IPS DF 6.9 (cell line): Measurements from ENCODE around the gene AFF3.

Experiments used
- DNase-seq: peaks from one replicate; pipeline ENCODE4 v3.0.0-alpha.2; 2013; ENCODE audit warnings: low read depth, low spot score
- H3K27ac ChIP-seq: one replicate; pipeline ENCODE4 v1.5.1; 2013; ENCODE audit warnings: low read length, control low read depth
- H3K27me3 ChIP-seq: 2 replicates; pipeline ENCODE4 v1.6.1; 2013; ENCODE audit warnings: mild to moderate bottlenecking, low read length; ENCODE audit not compliant: control insufficient read depth, insufficient read depth
- H3K36me3 ChIP-seq: 2 replicates; pipeline ENCODE4 v1.6.1; 2013; ENCODE audit warnings: low read length; ENCODE audit not compliant: control insufficient read depth, insufficient read depth
- H3K4me1 ChIP-seq: 2 replicates; pipeline ENCODE4 v1.6.1; 2013; ENCODE audit warnings: low read length; ENCODE audit not compliant: control insufficient read depth, insufficient read depth
- H3K4me3 ChIP-seq: 2 replicates; pipeline ENCODE4 v1.5.1; 2013; ENCODE audit warnings: mild to moderate bottlenecking, low read length
- H3K9me3 ChIP-seq: 2 replicates; pipeline ENCODE4 v1.6.1; 2013; ENCODE audit warnings: low read length, inconsistent platforms; ENCODE audit not compliant: control insufficient read depth, insufficient read depth
- WGBS: extraction: QIAGEN DNeasy Blood & Tissue Kit; methylation state at CpG from one replicate; pipeline ENCODE4 v1.1.7; 2013; ENCODE audit warnings: mixed read lengths, missing lambda C conversion rate; ENCODE audit not compliant: insufficient read length, insufficient coverage; 5-methylcytosine and 5-hydroxymethylcytosine counted together

AFF3 gene

DNA sequence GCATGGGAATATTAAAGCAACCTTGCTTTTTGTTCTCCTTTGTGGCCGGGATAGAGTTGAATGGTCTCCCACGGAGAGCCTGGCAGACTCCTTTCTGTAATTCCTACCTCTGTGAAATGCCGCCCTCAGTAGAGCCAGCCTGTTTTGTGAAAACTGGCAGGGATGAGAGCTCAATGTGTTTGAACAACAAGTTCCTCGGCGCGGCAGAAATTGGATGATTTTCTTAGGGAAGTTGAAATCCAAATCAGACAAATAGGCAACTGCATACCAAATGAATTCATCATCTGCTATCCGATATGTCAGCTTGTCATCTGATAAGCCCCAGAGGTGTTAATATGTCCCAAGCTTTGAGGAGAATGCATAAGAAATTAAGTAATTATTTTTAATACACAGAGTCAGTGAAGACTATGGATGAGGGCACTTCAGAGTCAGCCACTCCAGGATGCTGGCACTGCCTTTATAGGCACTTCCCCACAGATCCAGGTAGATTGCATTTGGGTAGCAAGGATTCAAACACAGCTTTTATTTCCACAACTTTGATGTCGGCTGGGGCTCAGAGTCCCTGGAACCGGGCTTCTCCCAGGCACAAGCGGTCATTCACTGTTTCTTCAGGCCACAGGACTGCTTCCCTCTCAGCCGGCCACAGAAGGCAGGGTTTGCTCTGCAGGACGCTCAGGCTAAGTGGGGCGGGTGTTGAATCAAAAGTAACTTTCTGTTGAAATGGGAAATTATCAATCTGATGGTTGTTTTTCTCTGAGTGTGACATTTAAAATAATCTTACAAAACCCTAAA, 569.8 kb downstream of the AFF3 start:
- no peak for DNase-seq
- Histone ChIP-seq H3K4me3 (no peak overlapping the region), H3K4me1 (no peaks in the 10 kb centered on the region), H3K9me3 (no peaks in the 10 kb centered on the region), H3K27me3 (no peaks in the 10 kb centered on the region), H3K36me3 (no peaks in the 10 kb centered on the region), H3K27ac (no peak overlapping the region)
- WGBS = no CpG with 5 or more reads among the region's 13 CpGs

DNA sequence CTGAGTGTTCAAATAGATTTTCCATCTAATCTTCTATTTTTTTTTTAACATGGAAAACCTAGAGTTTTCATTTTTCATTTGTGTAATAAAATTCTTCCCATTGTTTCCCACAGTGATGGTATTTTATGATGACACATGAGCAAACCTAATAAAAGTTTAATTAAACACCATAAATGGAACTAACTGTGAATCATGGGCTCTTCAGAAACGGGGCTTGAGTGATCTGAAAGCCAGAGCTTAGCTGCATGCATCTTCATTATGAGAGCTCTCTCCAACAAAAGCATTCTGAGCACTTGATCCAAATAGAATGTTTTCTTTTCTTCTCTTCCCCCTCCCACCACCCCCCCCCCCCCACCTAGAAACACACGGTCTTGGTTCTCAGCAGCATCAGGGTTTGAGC, 570.4 kb downstream of the AFF3 start:
- H3K4me3 ChIP-seq = no peak overlapping the region
- DNase-seq = no peak
- no peak overlapping the region for H3K27ac ChIP-seq
- no peaks in the 10 kb centered on the region for H3K36me3 ChIP-seq
- WGBS = no CpG with 5 or more reads among the region's 2 CpGs
- H3K4me1 ChIP-seq = no peaks in the 10 kb centered on the region
- H3K9me3 ChIP-seq = no peaks in the 10 kb centered on the region
- H3K27me3 ChIP-seq = no peaks in the 10 kb centered on the region

DNA sequence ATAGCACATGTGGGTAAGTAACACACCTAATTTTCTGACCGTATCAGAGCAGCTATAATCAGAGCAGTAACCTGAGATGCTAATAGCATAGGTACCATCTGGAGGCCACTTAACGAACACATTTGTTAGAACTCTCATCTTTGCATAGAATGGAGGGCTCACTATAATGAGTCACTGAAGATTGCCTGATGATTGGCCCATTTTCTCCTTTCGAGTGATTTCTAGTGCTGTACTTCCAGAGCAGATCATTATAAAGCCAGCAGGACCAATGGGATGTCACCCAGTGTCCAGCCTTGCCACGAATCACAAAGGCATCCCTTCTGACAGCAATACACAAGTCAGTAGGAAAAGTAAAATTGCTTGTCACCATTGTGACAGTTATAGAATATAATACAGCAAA, 570.9 kb downstream of the AFF3 start:
- Histone ChIP-seq H3K36me3 (no peaks in the 10 kb centered on the region), H3K4me1 (no peaks in the 10 kb centered on the region), H3K4me3 (no peak overlapping the region), H3K27me3 (no peaks in the 10 kb centered on the region), H3K9me3 (no peaks in the 10 kb centered on the region), H3K27ac (no peak overlapping the region)
- no peak for DNase-seq
- no CpG with 5 or more reads among the region's 4 CpGs for WGBS

DNA sequence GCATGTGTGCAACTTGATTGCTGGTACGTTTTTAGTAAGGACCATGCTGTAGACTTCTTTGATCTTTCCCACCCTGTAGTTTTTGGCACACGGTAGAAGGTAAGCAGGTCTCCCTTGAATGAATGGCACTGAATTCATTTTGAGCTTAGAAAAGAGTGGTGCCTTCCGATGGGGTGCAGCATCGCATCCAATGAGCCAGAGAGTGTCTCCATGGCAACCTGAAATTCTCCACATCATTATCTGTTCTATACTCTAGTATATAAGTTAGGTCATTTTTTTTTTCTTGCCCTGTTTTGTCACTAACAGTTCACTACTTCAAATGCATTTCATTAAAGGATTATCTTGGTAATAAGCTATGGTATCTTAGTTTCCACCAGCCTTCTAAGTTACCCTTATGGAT, 571.4 kb downstream of the AFF3 start:
- Histone ChIP-seq H3K27me3 (no peaks in the 10 kb centered on the region), H3K9me3 (no peaks in the 10 kb centered on the region), H3K4me1 (no peaks in the 10 kb centered on the region), H3K4me3 (no peak overlapping the region), H3K27ac (no peak overlapping the region), H3K36me3 (no peaks in the 10 kb centered on the region)
- WGBS = no CpG with 5 or more reads among the region's 4 CpGs
- DNase-seq = no peak

DNA sequence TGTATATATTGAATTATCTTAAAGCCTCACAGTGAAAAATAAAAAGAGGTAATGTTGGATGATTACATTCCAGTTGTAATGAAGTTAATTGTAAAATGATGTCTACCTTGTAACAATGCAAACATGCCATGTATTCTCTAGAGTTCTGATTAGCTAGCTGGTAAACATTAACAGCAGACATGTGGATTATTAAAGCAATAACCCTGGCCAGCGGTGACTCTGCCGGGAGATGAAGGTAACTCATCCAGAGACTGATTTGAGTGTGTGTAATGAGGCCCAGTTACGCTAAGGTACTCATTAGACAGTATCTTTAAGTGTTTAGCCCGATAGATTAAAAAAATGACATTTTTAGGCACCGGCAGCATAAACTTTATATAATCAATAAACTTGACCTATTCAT, 573.0 kb downstream of the AFF3 start:
- WGBS = no CpG with 5 or more reads among the region's 5 CpGs
- Histone ChIP-seq H3K27ac (no peak overlapping the region), H3K36me3 (no peaks in the 10 kb centered on the region), H3K4me3 (no peak overlapping the region), H3K27me3 (no peaks in the 10 kb centered on the region), H3K4me1 (0 out of 2 replicates have a peak, but pooled peaks cover 2% of the 10 kb centered on the region), H3K9me3 (no peaks in the 10 kb centered on the region)
- DNase-seq = no peak

DNA sequence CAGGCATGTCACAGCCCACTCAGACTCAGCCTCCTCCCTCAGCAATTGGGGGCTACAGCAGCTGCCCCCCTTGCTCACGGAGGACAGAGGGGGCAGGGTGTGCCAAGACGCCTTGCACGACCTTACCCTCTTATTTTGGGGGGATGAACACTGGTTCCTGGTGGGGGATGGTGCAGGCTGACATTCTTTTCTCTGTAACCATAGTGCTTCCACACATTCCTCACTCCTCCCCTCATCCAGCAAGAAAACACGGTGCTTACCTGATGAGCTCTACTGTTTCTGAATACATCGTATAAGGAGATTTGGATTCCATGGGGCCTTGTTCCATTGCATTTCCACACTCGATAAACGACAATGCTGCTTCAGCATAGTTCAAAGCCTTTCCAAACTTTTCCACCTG, 577.2 kb downstream of the AFF3 start:
- no peaks in the 10 kb centered on the region for H3K9me3 ChIP-seq
- H3K36me3 ChIP-seq = no peaks in the 10 kb centered on the region
- H3K4me1 ChIP-seq = 0 out of 2 replicates have a peak, but pooled peaks cover 2% of the 10 kb centered on the region
- DNase-seq = no peak
- H3K27me3 ChIP-seq = no peaks in the 10 kb centered on the region
- no peak overlapping the region for H3K4me3 ChIP-seq
- no peak overlapping the region for H3K27ac ChIP-seq
- no CpG with 5 or more reads among the region's 7 CpGs for WGBS

DNA sequence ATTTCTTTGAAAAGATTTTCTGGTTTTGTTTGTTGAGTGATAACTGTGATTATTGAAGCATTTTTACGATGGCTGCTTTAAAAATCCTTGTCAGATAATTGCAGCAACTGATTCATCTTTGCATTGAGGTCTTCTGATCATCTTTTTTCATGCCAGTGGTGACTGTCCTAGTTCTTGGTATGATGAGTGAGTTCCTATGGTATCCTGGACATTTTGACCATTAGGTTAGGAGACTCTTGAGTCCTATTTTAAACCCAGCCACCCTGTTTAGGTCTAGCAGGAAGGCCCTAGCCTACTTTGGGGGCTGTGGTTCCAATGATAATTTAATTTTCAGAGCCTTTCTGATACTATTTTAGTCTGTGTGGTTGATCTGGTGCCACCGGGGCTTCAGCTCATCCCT, 579.9 kb downstream of the AFF3 start:
- DNase-seq = no peak
- no peak overlapping the region for H3K4me3 ChIP-seq
- WGBS = no CpG with 5 or more reads among the region's 2 CpGs
- H3K27me3 ChIP-seq = no peaks in the 10 kb centered on the region
- H3K9me3 ChIP-seq = no peaks in the 10 kb centered on the region
- H3K36me3 ChIP-seq = no peaks in the 10 kb centered on the region
- no peak overlapping the region for H3K27ac ChIP-seq
- H3K4me1 ChIP-seq = 0 out of 2 replicates have a peak, but pooled peaks cover 2% of the 10 kb centered on the region

DNA sequence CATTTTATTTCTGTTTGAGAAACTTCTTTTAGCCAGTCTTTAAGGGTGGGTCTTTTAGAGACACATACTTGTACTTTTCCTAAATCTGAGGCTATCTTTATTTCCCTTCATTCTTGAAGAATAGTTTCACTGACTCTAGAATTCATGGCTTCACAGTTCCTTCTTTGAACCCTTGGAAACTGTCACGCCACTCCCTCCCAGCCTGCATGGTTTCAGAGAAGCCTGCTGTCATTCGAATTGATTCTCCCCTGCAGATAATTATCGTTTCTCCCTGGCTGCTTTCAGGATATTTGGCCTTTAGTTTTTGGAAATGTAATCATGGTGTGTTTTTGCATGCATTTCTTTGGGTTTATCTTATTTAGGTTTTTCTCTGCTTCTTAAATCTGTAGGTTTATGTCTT, 580.6 kb downstream of the AFF3 start:
- Histone ChIP-seq H3K4me3 (no peak overlapping the region), H3K9me3 (no peaks in the 10 kb centered on the region), H3K27me3 (no peaks in the 10 kb centered on the region), H3K4me1 (0 out of 2 replicates have a peak, but pooled peaks cover 2% of the 10 kb centered on the region), H3K36me3 (no peaks in the 10 kb centered on the region), H3K27ac (no peak overlapping the region)
- whole genome bisulfite sequencing = no CpG with 5 or more reads among the region's 3 CpGs
- no peak for DNase-seq

DNA sequence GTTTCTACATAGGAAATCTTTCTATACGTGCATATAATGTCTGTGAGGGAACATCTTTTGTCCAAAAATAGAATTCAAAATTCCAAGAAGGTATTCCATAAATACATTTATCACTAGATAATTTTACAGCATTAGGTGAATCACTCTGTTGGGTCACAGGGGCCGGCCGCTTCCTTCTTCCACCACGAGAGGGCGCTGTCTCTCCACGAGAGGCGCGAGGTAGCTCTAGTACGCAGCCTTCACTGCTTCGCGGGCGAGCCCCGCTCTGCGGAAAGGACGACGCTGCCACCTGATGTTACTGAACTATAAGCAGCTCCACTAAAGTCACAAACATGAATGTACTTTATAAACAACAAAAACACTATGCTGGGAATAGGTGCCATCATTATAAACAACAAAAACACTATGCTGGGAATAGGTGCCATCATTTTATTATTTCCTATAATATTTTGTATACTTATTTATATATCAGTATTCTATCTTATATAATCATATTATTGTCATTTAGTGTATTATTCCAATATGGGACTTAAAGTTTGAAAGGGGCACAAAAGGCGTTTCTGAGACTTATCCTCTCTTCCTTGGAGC, 583.2 kb downstream of the AFF3 start:
- Histone ChIP-seq H3K27me3 (no peaks in the 10 kb centered on the region), H3K27ac (no peak overlapping the region), H3K36me3 (no peaks in the 10 kb centered on the region), H3K4me3 (no peak overlapping the region), H3K4me1 (no peaks in the 10 kb centered on the region), H3K9me3 (no peaks in the 10 kb centered on the region)
- no CpG with 5 or more reads among the region's 17 CpGs for WGBS
- DNase-seq = peak; percentile 43

DNA sequence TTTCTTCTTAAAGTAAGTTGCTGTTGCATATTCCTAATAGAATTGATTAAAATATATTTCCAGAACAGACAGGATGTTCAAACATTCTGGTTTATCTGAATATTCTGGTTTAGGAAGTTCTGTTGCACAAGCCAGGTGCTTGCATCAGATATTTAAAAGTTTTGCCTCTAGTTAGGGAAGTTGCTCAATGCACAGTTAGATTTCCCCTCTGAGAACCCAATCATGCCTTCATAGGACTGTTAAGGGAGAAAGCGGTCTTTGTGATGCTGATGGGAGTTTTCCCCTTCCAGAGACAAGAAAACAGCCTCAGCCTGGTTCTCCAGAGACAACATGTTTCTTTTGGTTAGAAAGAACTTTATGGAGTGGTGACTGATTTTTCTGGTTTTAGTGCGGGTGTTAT, 587.0 kb downstream of the AFF3 start:
- Histone ChIP-seq H3K4me3 (no peak overlapping the region), H3K27me3 (no peaks in the 10 kb centered on the region), H3K36me3 (no peaks in the 10 kb centered on the region), H3K9me3 (no peaks in the 10 kb centered on the region), H3K27ac (no peak overlapping the region), H3K4me1 (no peaks in the 10 kb centered on the region)
- WGBS = no CpG with 5 or more reads among the region's 2 CpGs
- no peak for DNase-seq

DNA sequence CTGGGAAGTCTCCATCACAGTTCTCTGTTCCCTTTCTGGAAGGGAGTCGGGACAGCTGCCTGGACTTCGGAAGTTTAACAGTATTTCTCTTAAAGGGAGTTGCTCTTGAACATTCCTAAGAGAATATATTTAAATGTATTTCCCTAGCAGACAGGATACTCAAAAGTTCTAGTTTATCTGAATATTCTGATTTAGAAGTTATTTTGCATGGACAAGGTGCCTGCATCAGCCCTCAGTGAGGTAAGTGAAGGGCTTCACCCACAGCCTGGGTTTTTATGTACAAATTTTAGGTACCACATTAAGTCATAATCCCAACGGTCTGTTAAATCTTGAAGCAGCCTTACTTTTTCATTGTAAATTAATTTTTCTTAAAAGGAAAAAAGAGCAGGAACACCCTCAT, 587.5 kb downstream of the AFF3 start:
- H3K4me3 ChIP-seq = no peak overlapping the region
- H3K27ac ChIP-seq = no peak overlapping the region
- H3K36me3 ChIP-seq = no peaks in the 10 kb centered on the region
- no peaks in the 10 kb centered on the region for H3K4me1 ChIP-seq
- no peak for DNase-seq
- H3K9me3 ChIP-seq = no peaks in the 10 kb centered on the region
- no CpG with 5 or more reads among the region's 3 CpGs for WGBS
- no peaks in the 10 kb centered on the region for H3K27me3 ChIP-seq
